HEK293 (cell line): ENCODE measurements around the gene PGPEP1.

Experiments
- EGR2 ChIP-seq: fragments of 450-650 bp; formaldehyde crosslinking; IDR thresholded peaks from 2 replicates; pipeline ENCODE4 v1.5.1; 2016; ENCODE audit warnings: low read depth, missing biosample characterization, missing genetic modification characterization
- HOXC10 ChIP-seq: sonication (generic); formaldehyde crosslinking; IDR thresholded peaks from 2 replicates; pipeline ENCODE4 v1.8.1; 2023; ENCODE audit warnings: mild to moderate bottlenecking, missing genetic modification reagents
- KLF17 ChIP-seq: fragments of 450-650 bp; formaldehyde crosslinking; IDR thresholded peaks from 2 replicates; pipeline ENCODE4 v1.5.1; 2016; ENCODE audit warnings: missing biosample characterization, missing genetic modification characterization
- YY1 ChIP-seq: fragments of 450-650 bp; formaldehyde crosslinking; IDR thresholded peaks from 2 replicates; pipeline ENCODE4 v1.5.1; 2018; ENCODE audit warnings: missing biosample characterization, missing genetic modification characterization
- ZFHX2 ChIP-seq: fragments of 450-650 bp; formaldehyde crosslinking; conservative IDR thresholded peaks from 2 replicates; pipeline ENCODE4 v1.5.1; 2016; ENCODE audit warnings: missing biosample characterization, missing genetic modification characterization
- ZFP41 ChIP-seq: fragments of 450-650 bp; formaldehyde crosslinking; IDR thresholded peaks from 2 replicates; pipeline ENCODE4 v1.5.1; 2016; ENCODE audit warnings: missing biosample characterization, missing genetic modification characterization, borderline replicate concordance
- ZNF140 ChIP-seq: fragments of 450-650 bp; formaldehyde crosslinking; IDR thresholded peaks from 2 replicates; pipeline ENCODE4 v1.5.1; 2016; ENCODE audit warnings: missing biosample characterization, missing genetic modification characterization
- ZNF155 ChIP-seq: fragments of 450-650 bp; formaldehyde crosslinking; IDR thresholded peaks from 2 replicates; pipeline ENCODE4 v1.5.1; 2016; ENCODE audit warnings: missing biosample characterization, missing genetic modification characterization
- ZNF175 ChIP-seq: fragments of 450-650 bp; formaldehyde crosslinking; IDR thresholded peaks from 2 replicates; pipeline ENCODE4 v1.5.1; 2016; ENCODE audit warnings: missing biosample characterization, missing genetic modification characterization
- ZNF202 ChIP-seq: fragments of 450-650 bp; formaldehyde crosslinking; IDR thresholded peaks from 2 replicates; pipeline ENCODE4 v1.5.1; 2016; ENCODE audit warnings: missing biosample characterization, missing genetic modification characterization, borderline replicate concordance
- ZNF433 ChIP-seq: fragments of 450-650 bp; formaldehyde crosslinking; IDR thresholded peaks from 2 replicates; pipeline ENCODE4 v1.5.1; 2016; ENCODE audit warnings: missing biosample characterization, missing genetic modification characterization, low read depth
- ZNF48 ChIP-seq: fragments of 450-650 bp; formaldehyde crosslinking; IDR thresholded peaks from 2 replicates; pipeline ENCODE4 v1.5.1; 2016; ENCODE audit warnings: missing biosample characterization, missing genetic modification characterization
- ZNF518A ChIP-seq: fragments of 450-650 bp; formaldehyde crosslinking; conservative IDR thresholded peaks from 2 replicates; pipeline ENCODE4 v1.5.1; 2016; ENCODE audit warnings: low read depth, missing biosample characterization, missing genetic modification characterization
- ZNF521 ChIP-seq: fragments of 450-650 bp; formaldehyde crosslinking; IDR thresholded peaks from 2 replicates; pipeline ENCODE4 v1.5.1; 2017; ENCODE audit warnings: missing biosample characterization, mild to moderate bottlenecking, missing genetic modification characterization
- ZNF561 ChIP-seq: fragments of 450-650 bp; IDR thresholded peaks from 2 replicates; pipeline ENCODE4 v1.5.1; 2018; ENCODE audit warnings: missing biosample characterization, missing genetic modification characterization, borderline replicate concordance
- ZNF645 ChIP-seq: fragments of 450-650 bp; formaldehyde crosslinking; IDR thresholded peaks from 2 replicates; pipeline ENCODE4; 2016; ENCODE audit warnings: missing biosample characterization, missing genetic modification characterization
- ZNF664 ChIP-seq: fragments of 450-650 bp; formaldehyde crosslinking; IDR thresholded peaks from 2 replicates; pipeline ENCODE4 v1.5.1; 2016; ENCODE audit warnings: missing biosample characterization, missing genetic modification characterization
- ZNF768 ChIP-seq: fragments of 450-650 bp; formaldehyde crosslinking; IDR thresholded peaks from 2 replicates; pipeline ENCODE4 v1.5.1; 2018; ENCODE audit warnings: missing biosample characterization, mild to moderate bottlenecking, missing genetic modification characterization
- ZNF785 ChIP-seq: fragments of 450-650 bp; formaldehyde crosslinking; IDR thresholded peaks from 2 replicates; pipeline ENCODE4 v1.5.1; 2016; ENCODE audit warnings: missing biosample characterization, missing genetic modification characterization
- ZSCAN30 ChIP-seq: fragments of 450-650 bp; IDR thresholded peaks from 2 replicates; pipeline ENCODE4 v1.5.1; 2018; ENCODE audit warnings: missing biosample characterization, mild to moderate bottlenecking, missing genetic modification characterization, moderate library complexity
- ZSCAN4 ChIP-seq: fragments of 450-650 bp; formaldehyde crosslinking; IDR thresholded peaks from 2 replicates; pipeline ENCODE4 v1.5.1; 2017; ENCODE audit warnings: missing biosample characterization, missing genetic modification characterization
- TF ChIP-seq, protein P1 (sequence below): fragments of 450-650 bp; formaldehyde crosslinking; IDR thresholded peaks from 2 replicates; pipeline ENCODE4 v1.5.1; 2017; ENCODE audit warnings: missing biosample characterization, missing genetic modification characterization
- TF ChIP-seq, protein P2 (sequence below): IDR thresholded peaks from 2 replicates; pipeline ENCODE4 v1.6.1; 2011; ENCODE audit warnings: mild to moderate bottlenecking, low read depth, low read length, borderline replicate concordance
- TF ChIP-seq, protein P3 (sequence below): fragments of 450-650 bp; formaldehyde crosslinking; IDR thresholded peaks from 2 replicates; pipeline ENCODE4 v1.5.1; 2017; ENCODE audit warnings: missing biosample characterization, missing genetic modification characterization

The PGPEP1 gene

DNA sequence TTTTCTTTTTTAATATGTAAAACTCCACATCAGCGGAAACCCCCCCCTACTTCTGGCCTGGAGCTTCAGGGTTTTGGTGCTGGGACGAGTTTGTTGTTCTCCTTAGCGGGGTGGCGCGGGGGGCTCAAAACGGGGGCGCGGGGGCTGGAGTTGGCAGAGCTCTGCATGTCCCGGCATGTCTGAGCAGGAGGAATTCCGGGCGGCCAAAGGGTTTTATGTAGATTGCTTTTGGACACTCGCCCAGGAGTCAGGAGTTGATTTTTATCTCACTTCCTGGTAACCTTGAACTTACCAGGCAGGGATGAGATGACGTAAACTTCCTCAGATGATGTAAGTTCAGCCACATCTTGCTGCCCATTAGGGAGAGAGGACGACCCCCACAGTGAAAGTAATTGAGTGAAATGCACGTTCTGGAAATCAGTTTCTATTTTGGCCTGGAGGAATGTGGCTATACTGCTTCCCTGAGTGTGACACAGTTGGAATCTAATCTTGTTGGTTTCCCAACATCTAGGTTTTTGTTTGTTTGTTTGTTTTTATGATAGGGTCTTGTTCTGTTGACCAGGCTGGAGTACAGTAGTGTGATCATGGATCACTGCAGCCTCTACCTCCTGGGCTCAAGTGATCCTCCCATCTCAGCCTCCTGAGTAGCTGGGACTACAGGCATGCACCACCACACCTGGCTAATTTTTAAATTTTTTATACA, 24.6 kb downstream of the PGPEP1 start (continued):
- TF ChIP-seq, protein P1, sequence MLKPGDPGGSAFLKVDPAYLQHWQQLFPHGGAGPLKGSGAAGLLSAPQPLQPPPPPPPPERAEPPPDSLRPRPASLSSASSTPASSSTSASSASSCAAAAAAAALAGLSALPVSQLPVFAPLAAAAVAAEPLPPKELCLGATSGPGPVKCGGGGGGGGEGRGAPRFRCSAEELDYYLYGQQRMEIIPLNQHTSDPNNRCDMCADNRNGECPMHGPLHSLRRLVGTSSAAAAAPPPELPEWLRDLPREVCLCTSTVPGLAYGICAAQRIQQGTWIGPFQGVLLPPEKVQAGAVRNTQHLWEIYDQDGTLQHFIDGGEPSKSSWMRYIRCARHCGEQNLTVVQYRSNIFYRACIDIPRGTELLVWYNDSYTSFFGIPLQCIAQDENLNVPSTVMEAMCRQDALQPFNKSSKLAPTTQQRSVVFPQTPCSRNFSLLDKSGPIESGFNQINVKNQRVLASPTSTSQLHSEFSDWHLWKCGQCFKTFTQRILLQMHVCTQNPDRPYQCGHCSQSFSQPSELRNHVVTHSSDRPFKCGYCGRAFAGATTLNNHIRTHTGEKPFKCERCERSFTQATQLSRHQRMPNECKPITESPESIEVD (tag by site-specific recombination) = peak; percentile 83; the same call in 1 of the 2 replicates
- no peak for TF ChIP-seq ZNF175 (tag by site-specific recombination)
- TF ChIP-seq ZNF561 (tag by site-specific recombination) = peak; percentile 58
- TF ChIP-seq KLF17 = peak; percentile 84
- no peak for TF ChIP-seq ZFP41 (tag by site-specific recombination)
- TF ChIP-seq ZNF785 = 0 out of 2 replicates have a peak, but pooled peaks have one; percentile 16
- TF ChIP-seq ZNF140 (tag by site-specific recombination) = no peak
- TF ChIP-seq, protein P2, sequence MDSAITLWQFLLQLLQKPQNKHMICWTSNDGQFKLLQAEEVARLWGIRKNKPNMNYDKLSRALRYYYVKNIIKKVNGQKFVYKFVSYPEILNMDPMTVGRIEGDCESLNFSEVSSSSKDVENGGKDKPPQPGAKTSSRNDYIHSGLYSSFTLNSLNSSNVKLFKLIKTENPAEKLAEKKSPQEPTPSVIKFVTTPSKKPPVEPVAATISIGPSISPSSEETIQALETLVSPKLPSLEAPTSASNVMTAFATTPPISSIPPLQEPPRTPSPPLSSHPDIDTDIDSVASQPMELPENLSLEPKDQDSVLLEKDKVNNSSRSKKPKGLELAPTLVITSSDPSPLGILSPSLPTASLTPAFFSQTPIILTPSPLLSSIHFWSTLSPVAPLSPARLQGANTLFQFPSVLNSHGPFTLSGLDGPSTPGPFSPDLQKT = no peak
- TF ChIP-seq ZNF521 = no peak
- peak; percentile 89 for TF ChIP-seq ZSCAN30 (tag by site-specific recombination)
- TF ChIP-seq, protein P3, sequence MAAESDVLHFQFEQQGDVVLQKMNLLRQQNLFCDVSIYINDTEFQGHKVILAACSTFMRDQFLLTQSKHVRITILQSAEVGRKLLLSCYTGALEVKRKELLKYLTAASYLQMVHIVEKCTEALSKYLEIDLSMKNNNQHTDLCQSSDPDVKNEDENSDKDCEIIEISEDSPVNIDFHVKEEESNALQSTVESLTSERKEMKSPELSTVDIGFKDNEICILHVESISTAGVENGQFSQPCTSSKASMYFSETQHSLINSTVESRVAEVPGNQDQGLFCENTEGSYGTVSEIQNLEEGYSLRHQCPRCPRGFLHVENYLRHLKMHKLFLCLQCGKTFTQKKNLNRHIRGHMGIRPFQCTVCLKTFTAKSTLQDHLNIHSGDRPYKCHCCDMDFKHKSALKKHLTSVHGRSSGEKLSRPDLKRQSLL (tag by site-specific recombination) = no peak
- no peak for TF ChIP-seq YY1
- no peak for TF ChIP-seq ZNF645
- TF ChIP-seq ZNF202 (tag by site-specific recombination) = no peak
- TF ChIP-seq ZNF664 = peak; percentile 65
- no peak for TF ChIP-seq ZNF48 (tag by site-specific recombination)
- TF ChIP-seq EGR2 (tag by site-specific recombination) = no peak
- no peak for TF ChIP-seq ZFHX2 (tag by site-specific recombination)
- TF ChIP-seq ZNF518A = peak; percentile 60; the same call in 1 of the 2 replicates
- TF ChIP-seq ZNF768 (tag by site-specific recombination) = no peak
- TF ChIP-seq ZNF155 (tag by site-specific recombination) = no peak
- TF ChIP-seq HOXC10 (CRISPR knock-in tag) = no peak
- no peak for TF ChIP-seq ZNF433 (tag by site-specific recombination)
- TF ChIP-seq ZSCAN4 = peak; percentile 70
